ENCODE measurements around the gene LTA4H.

GRCh38 chr12:96081596-96081995 lies 46.2 kb upstream of the LTA4H start:
- TF ChIP-seq YY1 (IDR thresholded peaks at IDR 0.05; ENCODE audit: insufficient read depth, insufficient read length) (no peak), ZNF274 (IDR thresholded peaks at IDR 0.05; ENCODE audit: low read depth, low read length) (no peak)

Measured in NT2/D1 (cell line).